HCT116 (cell line): Measurements from ENCODE around the gene TAF12. TPM values are rescaled to one million over a fixed set of nuclear protein-coding genes. Genes with fewer than 3 reads are reported as not detected.

ENCODE experiments used
- ATAC-seq: fragments of 200-7000 bp; cut with Tn5 transposase; 2 replicates; pipeline ENCODE4 v1.9.1; 2020; ENCODE audit warnings: mild to moderate bottlenecking, moderate library complexity
- Bru-seq: library from RNA; stranded (reverse); fragments of 400-500 nt; gene quantifications from one replicate; lab custom pipeline; 2021; lab: Mats Ljungman, UMichigan
- BruChase-seq, 2 experiments: library from RNA; stranded (reverse); fragments of 400-500 nt; gene quantifications; one replicate each; lab custom pipeline; 2021; lab: Mats Ljungman, UMichigan
- BruUV-seq: library from RNA; stranded (reverse); fragments of 400-500 nt; replicated peaks from 2 replicates; lab custom pipeline; 2021; lab: Mats Ljungman, UMichigan
- CTCF ChIA-PET: fragments of 300-600 bp; sonication (Branson Sonifier 250); formaldehyde crosslinking; loops from one replicate; lab custom pipeline; 2021; ENCODE audit warnings: antibody characterized with exemption; lab: Charles Lee
- POLR2A ChIA-PET: fragments of 300-600, 350-600 bp; sonication (Branson Sonifier 250); formaldehyde crosslinking; loops from one replicate; lab custom pipeline; 2021; ENCODE audit warnings: antibody characterized with exemption; lab: Charles Lee
- RAD21 ChIA-PET, 2 experiments: fragments of 300-600 bp; sonication (Branson Sonifier 250); formaldehyde crosslinking; loops; one replicate each; lab custom pipeline; 2023; ENCODE audit warnings: low total read pairs in 2 of 2; ENCODE audit not compliant: uncharacterized antibody in 2 of 2, unreplicated experiment in 2 of 2, low non-redundant PET in 1 of 2; lab: Charles Lee
- DNase-seq: peaks from one replicate; pipeline ENCODE4 v3.0.0-alpha.2; 2010; ENCODE audit warnings: low read depth, low spot score
- H2AFZ ChIP-seq: fragments of 200-600 bp; shearing (Covaris generic), sonication (generic); 2 replicates; pipeline ENCODE4 v1.6.1; 2017; ENCODE audit warnings: low read depth, mixed run types, mixed read lengths, antibody characterized with exemption, low read length; ENCODE audit not compliant: poor library complexity, severe bottlenecking
- H3K27ac ChIP-seq: 2 replicates; pipeline ENCODE4 v1.5.1; 2012; ENCODE audit warnings: low read depth, low read length
- H3K27me3 ChIP-seq: fragments of 200-600 bp; sonication (generic); 2 replicates; pipeline ENCODE4 v1.6.1; 2016; ENCODE audit warnings: mixed run types, low read length, mixed read lengths; ENCODE audit not compliant: insufficient read depth
- H3K36me3 ChIP-seq, 2 experiments: fragments of 200-500 bp in 1 of 2; fragments of 200-600 bp in 1 of 2; sonication (Bioruptor generic) in 1 of 2; sonication (generic) in 1 of 2; 2 replicates each; pipeline versions ENCODE4 v1.5.1 to v1.6.1; 2014 to 2016; ENCODE audit warnings: low read length in 2 of 2, inconsistent platforms in 1 of 2, mixed read lengths in 1 of 2, mixed run types in 1 of 2; ENCODE audit not compliant: insufficient read depth in 2 of 2, control insufficient read depth in 1 of 2
- H3K4me1 ChIP-seq, 2 experiments: fragments of 200-600 bp in 1 of 2; sonication (generic) in 1 of 2; 2 replicates each; pipeline versions ENCODE4 v1.5.1 to v1.6.1; 2012 to 2017; ENCODE audit warnings: low read length in 2 of 2, inconsistent platforms in 1 of 2, mild to moderate bottlenecking in 1 of 2, mixed read lengths in 1 of 2, mixed run types in 1 of 2, moderate library complexity in 1 of 2; ENCODE audit not compliant: insufficient read depth in 2 of 2, control insufficient read depth in 1 of 2
- H3K4me2 ChIP-seq: fragments of 200-600 bp; sonication (generic); 2 replicates; pipeline ENCODE4 v1.6.1; 2017; ENCODE audit warnings: mixed run types, low read length, mixed read lengths
- H3K4me3 ChIP-seq, 2 experiments: fragments of 200-600 bp in 1 of 2; sonication (generic) in 1 of 2; replicated peaks in 1 of 2; 2 replicates each; pipeline ENCODE4 v1.5.1; 2011 to 2016; ENCODE audit warnings: low read length in 2 of 2, control low read depth in 1 of 2, low read depth in 1 of 2, mild to moderate bottlenecking in 1 of 2, mixed read lengths in 1 of 2, mixed run types in 1 of 2
- H3K79me2 ChIP-seq: fragments of 200-600 bp; sonication (generic); 2 replicates; pipeline ENCODE4 v1.6.1; 2017; ENCODE audit warnings: mild to moderate bottlenecking, mixed run types, low read length, moderate library complexity, mixed read lengths; ENCODE audit not compliant: insufficient read depth
- H3K9ac ChIP-seq: fragments of 200-600 bp; sonication (generic); 2 replicates; pipeline ENCODE4 v1.6.1; 2016; ENCODE audit warnings: low read length, mixed read lengths
- H3K9me2 ChIP-seq: fragments of 200-600 bp; sonication (generic), shearing (Covaris generic); 2 replicates; pipeline ENCODE4 v1.6.1; 2017; ENCODE audit warnings: mixed run types, mild to moderate bottlenecking, moderate library complexity; ENCODE audit not compliant: insufficient read depth
- H3K9me3 ChIP-seq, 2 experiments: fragments of 200-500 bp in 1 of 2; fragments of 200-600 bp in 1 of 2; sonication (Bioruptor generic) in 1 of 2; sonication (generic) in 1 of 2; 2 replicates each; pipeline ENCODE4 v1.6.1; 2014 to 2017; ENCODE audit warnings: low read length in 2 of 2, mixed read lengths in 2 of 2, inconsistent platforms in 1 of 2, low read depth in 1 of 2, mild to moderate bottlenecking in 1 of 2, mixed run types in 1 of 2, moderate library complexity in 1 of 2; ENCODE audit not compliant: control insufficient read depth in 1 of 2, insufficient read depth in 1 of 2
- H4K20me1 ChIP-seq: fragments of 200-600 bp; sonication (generic), shearing (Covaris generic); 2 replicates; pipeline ENCODE4 v1.6.1; 2017; ENCODE audit warnings: mixed run types, mild to moderate bottlenecking, moderate library complexity; ENCODE audit not compliant: insufficient read depth
- ATF3 ChIP-seq: IDR thresholded peaks from 2 replicates; pipeline ENCODE4 v1.6.1; 2012
- CBX3 ChIP-seq: IDR thresholded peaks from 2 replicates; pipeline ENCODE4 v1.6.1; 2012; ENCODE audit warnings: low read depth
- CEBPB ChIP-seq: IDR thresholded peaks from 2 replicates; pipeline ENCODE4 v1.6.1; 2012; ENCODE audit warnings: low read depth
- EGR1 ChIP-seq: IDR thresholded peaks from 2 replicates; pipeline ENCODE4 v1.6.1; 2012; ENCODE audit warnings: low read depth
- EZH2 ChIP-seq: fragments of 200-600 bp; sonication (generic); IDR thresholded peaks from 2 replicates; pipeline ENCODE4 v1.6.1; 2017; ENCODE audit warnings: antibody characterized with exemption, mixed run types
- EZH2phosphoT487 ChIP-seq: fragments of 200-600 bp; IDR thresholded peaks from 2 replicates; pipeline ENCODE4 v1.6.1; 2018; ENCODE audit warnings: antibody characterized with exemption, borderline replicate concordance
- FOSL1 ChIP-seq: IDR thresholded peaks from 2 replicates; pipeline ENCODE4 v1.6.1; 2012; ENCODE audit warnings: low read depth
- JUND ChIP-seq: IDR thresholded peaks from 2 replicates; pipeline ENCODE4 v1.6.1; 2012
- POLR2A ChIP-seq: IDR thresholded peaks from 2 replicates; pipeline ENCODE4 v1.7.0; 2011; ENCODE audit warnings: borderline replicate concordance; ENCODE audit not compliant: insufficient read depth, insufficient read length; ENCODE audit errors: extremely low read depth
- POLR2AphosphoS5 ChIP-seq: IDR thresholded peaks from 2 replicates; pipeline ENCODE4 v1.6.1; 2011; ENCODE audit warnings: mild to moderate bottlenecking, low read depth, low read length, moderate library complexity
- RAD21 ChIP-seq: IDR thresholded peaks from 2 replicates; pipeline ENCODE4 v1.6.1; 2012; ENCODE audit warnings: low read depth, mild to moderate bottlenecking
- SIN3A ChIP-seq: IDR thresholded peaks from 2 replicates; pipeline ENCODE4 v1.6.1; 2012; ENCODE audit warnings: low read depth
- SP1 ChIP-seq: IDR thresholded peaks from 2 replicates; pipeline ENCODE4 v1.6.1; 2012; ENCODE audit warnings: low read depth
- SRF ChIP-seq: IDR thresholded peaks from 2 replicates; pipeline ENCODE4 v1.6.1; 2012; ENCODE audit warnings: low read depth
- TCF7L2 ChIP-seq: IDR thresholded peaks from 2 replicates; pipeline ENCODE4 v1.7.0; 2011; ENCODE audit warnings: borderline replicate concordance, inconsistent platforms; ENCODE audit not compliant: insufficient read depth, insufficient read length; ENCODE audit errors: extremely low read depth
- YY1 ChIP-seq: IDR thresholded peaks from 2 replicates; pipeline ENCODE4 v1.6.1; 2011; ENCODE audit warnings: low read length, low read depth, moderate library complexity, mild to moderate bottlenecking; ENCODE audit not compliant: insufficient replicate concordance; ENCODE audit errors: extremely low read depth
- ZBTB33 ChIP-seq: IDR thresholded peaks from 2 replicates; pipeline ENCODE4 v1.6.1; 2011; ENCODE audit warnings: mild to moderate bottlenecking, low read length, moderate library complexity; ENCODE audit not compliant: insufficient replicate concordance; ENCODE audit errors: extremely low read depth
- ZFX ChIP-seq: fragments of 450-650 bp; IDR thresholded peaks from 2 replicates; pipeline ENCODE4 v1.6.1; 2017
- intact Hi-C: fragments of 100-400 bp; cut with micrococcal nuclease; formaldehyde crosslinking; loops from 2 replicates; pipeline ENCODE4 v1.10.0; 2022
- long read RNA-seq: library from polyadenylated mRNA; unstranded; transcript quantifications from one replicate; pipeline ENCODE4 v2.0.0, GENCODE V29; 2021; ENCODE audit not compliant: unreplicated experiment
- polyA plus RNA-seq: library from polyadenylated mRNA; unstranded; fragments of >200 nt; gene quantifications from 2 replicates; pipeline ENCODE4 v1.2.1, GENCODE V29; 2012; ENCODE audit warnings: missing spikeins
- total RNA-seq: library from RNA; stranded (reverse); gene quantifications from one replicate; pipeline ENCODE4 v1.2.1, GENCODE V29; 2021; ENCODE audit not compliant: unreplicated experiment
- TF ChIP-seq, protein P1 (sequence below), 3 experiments: fragments of 200-600 bp in 1 of 3; sonication (generic) in 1 of 3; IDR thresholded peaks in 2 of 3; conservative IDR thresholded peaks in 1 of 3; 2 replicates each; pipeline ENCODE4 v1.5.1; 2012 to 2017; ENCODE audit warnings: low read depth in 2 of 3, low read length in 2 of 3, antibody characterized with exemption in 1 of 3, borderline replicate concordance in 1 of 3, control low read depth in 1 of 3, mild to moderate bottlenecking in 1 of 3, mixed read lengths in 1 of 3, mixed run types in 1 of 3, moderate library complexity in 1 of 3; ENCODE audit not compliant: insufficient read depth in 1 of 3
- TF ChIP-seq, protein P2 (sequence below): IDR thresholded peaks from 2 replicates; pipeline ENCODE4 v1.6.1; 2012

The TAF12 gene, protein sequence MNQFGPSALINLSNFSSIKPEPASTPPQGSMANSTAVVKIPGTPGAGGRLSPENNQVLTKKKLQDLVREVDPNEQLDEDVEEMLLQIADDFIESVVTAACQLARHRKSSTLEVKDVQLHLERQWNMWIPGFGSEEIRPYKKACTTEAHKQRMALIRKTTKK
- total RNA-seq, result 39.0 TPM
- 35.5 and 47.0 TPM in 2 replicates for polyA plus RNA-seq
- percentile 74 among the genes with signal in this experiment for Bru-seq, nascent RNA
- BruChase-seq, experiment 1, labeled RNA remaining after a 6-hour chase, result percentile 75 among the genes with signal in this experiment
- percentile 71 among the genes with signal in this experiment for BruChase-seq, experiment 2, labeled RNA remaining after a 2-hour chase
- long read RNA-seq, transcript TAF12-202 (6 exons, 1,334 nt), result major isoform, 40 of 50 reads
- long read RNA-seq, partial matches to known transcripts, result 6 of 50 reads
- long read RNA-seq, other reads (novel, unspliced or antisense), result 2 of 50 reads

GRCh38 chr1:28642847-28643635, at the start of gene TAF12:
TSS of gene TAF12 (minus strand) at chr1:28643067. CDS start at chr1:28622081, 20,986 bp downstream.
- H3K36me3 ChIP-seq, result no peaks in the 10 kb centered on the region; a peak in 1 of 4 replicates
- H4K20me1 ChIP-seq, result no peaks in the 10 kb centered on the region
- peaks cover 36% of the 10 kb centered on the region for H3K79me2 ChIP-seq
- peak within 1 kb of the TSS; percentile 97 for H3K27ac ChIP-seq
- H3K9me3 ChIP-seq, result no peaks in the 10 kb centered on the region
- intact Hi-C loops, result loop anchor here (1.0 kb wide), 1 partner anchor 93 kb away; the partner anchor contains the start of gene YTHDF2
- DNase-seq (peak; percentile 89), ATAC-seq (peak; percentile 86)
- H3K9me2 ChIP-seq, result no peaks in the 10 kb centered on the region
- H3K4me3 ChIP-seq, result peak within 1 kb of the TSS; percentile 70 to 95
- peak within 1 kb of the TSS; percentile 78 for H3K4me2 ChIP-seq
- H3K9ac ChIP-seq, result peak within 1 kb of the TSS; percentile 95
- ChIA-PET RAD21 (interaction anchor here (0.6 to 1.0 kb wide), 4 partner anchors 29 to 236 kb away, joined by 4 to 7 read pairs (median 6); partner anchors contain the start of gene YTHDF2 (in 1 of the 2)), POLR2A (interaction anchor here (0.7 to 1.5 kb wide), 12 partner anchors 13 to 242 kb away, joined by 3 to 9 read pairs (median 4); partner anchors contain the start of genes GMEB1 and YTHDF2), CTCF (interaction anchor here (0.9 to 1.0 kb wide), 3 partner anchors 94 to 234 kb away, joined by 3 to 9 read pairs (median 4); partner anchors contain the start of gene YTHDF2)
- no peaks in the 10 kb centered on the region for H3K27me3 ChIP-seq
- peaks cover 21 to 43% of the 10 kb centered on the region in 2 experiments; a peak in 3 of 4 replicates for H3K4me1 ChIP-seq
- H2AFZ ChIP-seq, result no peak within 1 kb of the TSS
- TSS peak; percentile 95 for BruUV-seq
- TF ChIP-seq CEBPB (no peak), YY1 (peak; percentile 75), ZBTB33 (peak; percentile 70), RAD21 (no peak), EZH2 (no peak), TCF7L2 (peak; percentile 53), JUND (no peak), CBX3 (no peak), POLR2A (peak; percentile 98), POLR2AphosphoS5 (peak; percentile 99), EGR1 (no peak), FOSL1 (no peak), ATF3 (no peak), SIN3A (no peak), ZFX (peak; percentile 63; the same call in 1 of the 2 replicates), SRF (no peak), EZH2phosphoT487 (no peak), SP1 (no peak)
- TF ChIP-seq, protein P1, sequence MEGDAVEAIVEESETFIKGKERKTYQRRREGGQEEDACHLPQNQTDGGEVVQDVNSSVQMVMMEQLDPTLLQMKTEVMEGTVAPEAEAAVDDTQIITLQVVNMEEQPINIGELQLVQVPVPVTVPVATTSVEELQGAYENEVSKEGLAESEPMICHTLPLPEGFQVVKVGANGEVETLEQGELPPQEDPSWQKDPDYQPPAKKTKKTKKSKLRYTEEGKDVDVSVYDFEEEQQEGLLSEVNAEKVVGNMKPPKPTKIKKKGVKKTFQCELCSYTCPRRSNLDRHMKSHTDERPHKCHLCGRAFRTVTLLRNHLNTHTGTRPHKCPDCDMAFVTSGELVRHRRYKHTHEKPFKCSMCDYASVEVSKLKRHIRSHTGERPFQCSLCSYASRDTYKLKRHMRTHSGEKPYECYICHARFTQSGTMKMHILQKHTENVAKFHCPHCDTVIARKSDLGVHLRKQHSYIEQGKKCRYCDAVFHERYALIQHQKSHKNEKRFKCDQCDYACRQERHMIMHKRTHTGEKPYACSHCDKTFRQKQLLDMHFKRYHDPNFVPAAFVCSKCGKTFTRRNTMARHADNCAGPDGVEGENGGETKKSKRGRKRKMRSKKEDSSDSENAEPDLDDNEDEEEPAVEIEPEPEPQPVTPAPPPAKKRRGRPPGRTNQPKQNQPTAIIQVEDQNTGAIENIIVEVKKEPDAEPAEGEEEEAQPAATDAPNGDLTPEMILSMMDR (IDR thresholded peaks at IDR 0.05 in 2 of 3, conservative IDR thresholded peaks at IDR 0.05 in 1 of 3; ENCODE audit: borderline replicate concordance in 1 of 3, insufficient read depth in 1 of 3, low read depth in 2 of 3, low read length in 2 of 3), result peak in 1 of 3 experiments; percentile 27; a peak in 1 of 6 replicates
- TF ChIP-seq, protein P2, sequence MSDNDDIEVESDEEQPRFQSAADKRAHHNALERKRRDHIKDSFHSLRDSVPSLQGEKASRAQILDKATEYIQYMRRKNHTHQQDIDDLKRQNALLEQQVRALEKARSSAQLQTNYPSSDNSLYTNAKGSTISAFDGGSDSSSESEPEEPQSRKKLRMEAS, result no peak
